ENCODE data around the gene IFI6. TPM values are rescaled to one million over a fixed set of nuclear protein-coding genes. Genes with fewer than 3 reads are reported as not detected.
A peak's percentile ranks its signal among the peaks of the same experiment; 100 is the strongest.
"Not testable (repeated sequence)": the region's sequence is repeated elsewhere in the genome, so short reads cannot be mapped to it uniquely, and the experiment has no call there.

IFI6 gene
- total RNA-seq, 4 donors from 2014 or later = 1.2 to 28.1 (median 14.2) TPM

GRCh38 chr1:27704958-27705357, 33.0 kb upstream of the IFI6 start:
- intact Hi-C loops (cut with DNase I; ENCODE audit: low total_unique reads) (no loop called here), in situ Hi-C loops (cut with MboI; ENCODE audit: low pct_ligation_motif_present in 1 of 4, low pct_unique_long_range_greater_than_20kb in 1 of 4, low sequenced_read_pairs in 3 of 4) (no loop called here)
- H3K27ac ChIP-seq = no peak overlapping the region
- H3K4me3 ChIP-seq = no peak overlapping the region
- no peaks in the 10 kb centered on the region for H3K27me3 ChIP-seq
- no peaks in the 10 kb centered on the region for H3K36me3 ChIP-seq
- peaks cover 4 to 9% of the 10 kb centered on the region in 2 donors for H3K9me3 ChIP-seq
- TF ChIP-seq POLR2A (IDR thresholded peaks at IDR 0.05) (no peak), EP300 (IDR thresholded peaks at IDR 0.05; ENCODE audit: low read depth) (no peak), POLR2AphosphoS5 (IDR thresholded peaks at IDR 0.05) (no peak), CTCF (IDR thresholded peaks at IDR 0.05) (no peak)
- no peak for DNase-seq
- no peaks in the 10 kb centered on the region for H3K4me1 ChIP-seq
- WGBS, 2 donors (ENCODE audit: low coverage in 1 of 2) = 67 to 82% methylated on average over 1 to 4 of the region's 4 CpGs

DNA sequence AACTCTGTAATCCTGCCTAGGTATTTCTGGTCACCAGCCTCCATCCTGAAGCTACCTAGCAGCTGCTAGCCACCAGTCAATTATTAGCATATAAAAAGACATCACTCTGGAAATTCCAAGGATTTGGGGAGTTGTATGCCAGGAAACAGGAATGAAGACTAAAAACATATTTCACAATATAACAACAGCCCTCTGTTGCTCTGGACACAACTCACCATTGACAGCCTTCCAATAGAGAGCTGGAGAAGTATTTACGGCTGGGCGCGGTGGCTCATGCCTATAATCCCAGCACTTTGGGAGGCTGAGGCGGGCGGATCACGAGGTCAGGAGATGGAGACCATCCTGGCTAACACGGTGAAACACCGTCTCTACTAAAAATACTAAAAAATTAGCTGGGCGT, 24.8 kb upstream of the IFI6 start:
- intact Hi-C loops (cut with DNase I; ENCODE audit: low total_unique reads); H3K27ac ChIP-seq; DNase-seq; H3K9me3 ChIP-seq; H3K36me3 ChIP-seq; H3K27me3 ChIP-seq; H3K4me3 ChIP-seq; in situ Hi-C loops (cut with MboI; ENCODE audit: low pct_ligation_motif_present in 1 of 4, low pct_unique_long_range_greater_than_20kb in 1 of 4, low sequenced_read_pairs in 3 of 4); H3K4me1 ChIP-seq: not testable (repeated sequence)
- 34 to 48% methylated on average over 9 of the region's 9 CpGs for WGBS, 2 donors (ENCODE audit: low coverage in 1 of 2)

DNA sequence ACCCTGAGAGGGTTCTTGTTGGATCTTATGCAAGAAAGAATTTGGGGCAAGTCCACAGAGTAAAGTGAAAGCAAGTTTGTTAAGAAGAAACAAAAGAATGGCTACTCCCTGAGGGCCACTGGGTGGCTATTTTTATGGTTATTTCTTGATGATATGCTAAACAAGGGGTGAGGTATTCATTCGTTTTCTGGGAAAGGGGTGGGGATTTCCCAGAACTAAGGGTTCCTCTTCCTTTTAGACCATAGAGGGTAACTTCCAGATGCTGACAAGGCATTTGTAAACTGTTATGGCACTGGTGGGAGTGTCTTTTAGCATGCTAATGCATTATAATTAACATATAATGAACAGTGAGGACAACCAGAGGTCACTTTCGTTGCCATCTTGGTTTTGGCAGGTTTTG, 18.2 kb upstream of the IFI6 start:
- H3K27me3 ChIP-seq = no peaks in the 10 kb centered on the region
- intact Hi-C loops (cut with DNase I; ENCODE audit: low total_unique reads) (no loop called here), in situ Hi-C loops (cut with MboI; ENCODE audit: low pct_ligation_motif_present in 1 of 4, low pct_unique_long_range_greater_than_20kb in 1 of 4, low sequenced_read_pairs in 3 of 4) (no loop called here)
- H3K36me3 ChIP-seq = no peaks in the 10 kb centered on the region
- no peak for TF ChIP-seq EP300 (IDR thresholded peaks at IDR 0.05; ENCODE audit: low read depth)
- no peak for TF ChIP-seq POLR2A (IDR thresholded peaks at IDR 0.05)
- TF ChIP-seq POLR2AphosphoS5 (IDR thresholded peaks at IDR 0.05) = no peak
- TF ChIP-seq CTCF (IDR thresholded peaks at IDR 0.05) = no peak
- H3K9me3 ChIP-seq = no peaks in the 10 kb centered on the region
- no peaks in the 10 kb centered on the region for H3K4me1 ChIP-seq
- H3K27ac ChIP-seq = no peak overlapping the region
- WGBS, 2 donors (ENCODE audit: low coverage in 1 of 2) = 44 to 58% methylated on average over 1 to 2 of the region's 2 CpGs
- no peak for DNase-seq
- no peak overlapping the region for H3K4me3 ChIP-seq

- no peaks in the 10 kb centered on the region for H3K9me3 ChIP-seq
- no peak for DNase-seq
- H3K27me3 ChIP-seq = no peaks in the 10 kb centered on the region
- no peak overlapping the region for H3K4me3 ChIP-seq
- TF ChIP-seq CTCF (IDR thresholded peaks at IDR 0.05) = no peak
- no peak for TF ChIP-seq POLR2AphosphoS5 (IDR thresholded peaks at IDR 0.05)
- intact Hi-C loops (cut with DNase I; ENCODE audit: low total_unique reads) (no loop called here), in situ Hi-C loops (cut with MboI; ENCODE audit: low pct_ligation_motif_present in 1 of 4, low pct_unique_long_range_greater_than_20kb in 1 of 4, low sequenced_read_pairs in 3 of 4) (no loop called here)
- no peaks in the 10 kb centered on the region for H3K4me1 ChIP-seq
- WGBS, 2 donors (ENCODE audit: low coverage in 1 of 2) = 54 to 62% methylated on average over 4 of the region's 4 CpGs
- peak overlapping the region in 1 of 4 donors; percentile 12 for H3K27ac ChIP-seq
- no peaks in the 10 kb centered on the region for H3K36me3 ChIP-seq
These were observed 17.6 kb upstream of the IFI6 start for GRCh38 chr1:27689423-27690173.

DNA sequence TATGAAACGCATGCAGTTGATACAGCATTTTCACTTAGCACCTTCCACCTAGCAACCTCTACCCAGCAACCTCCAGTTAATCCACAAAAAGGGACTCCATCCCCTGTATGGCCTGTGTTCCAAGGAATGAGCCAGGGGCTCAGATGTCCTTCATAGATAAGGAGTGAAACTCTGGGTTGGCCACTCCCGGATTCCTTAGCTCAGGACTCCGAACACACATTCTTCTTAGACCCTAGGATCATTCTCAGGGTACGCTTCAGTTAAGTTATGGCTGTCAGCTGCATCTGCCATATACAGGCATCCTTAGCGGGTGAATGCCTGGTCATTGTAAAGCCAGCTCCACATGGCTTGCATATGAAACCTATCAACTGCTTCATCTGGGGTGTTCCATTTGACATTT, 15.9 kb upstream of the IFI6 start:
- Histone ChIP-seq H3K36me3 (no peaks in the 10 kb centered on the region), H3K27ac (no peak overlapping the region), H3K4me3 (no peak overlapping the region), H3K4me1 (no peaks in the 10 kb centered on the region), H3K27me3 (no peaks in the 10 kb centered on the region), H3K9me3 (no peaks in the 10 kb centered on the region)
- DNase-seq = no peak
- in situ Hi-C loops (cut with MboI; ENCODE audit: low pct_ligation_motif_present in 1 of 4, low pct_unique_long_range_greater_than_20kb in 1 of 4, low sequenced_read_pairs in 3 of 4) (no loop called here), intact Hi-C loops (cut with DNase I; ENCODE audit: low total_unique reads) (no loop called here)
- no peak for TF ChIP-seq POLR2A (IDR thresholded peaks at IDR 0.05)
- TF ChIP-seq EP300 (IDR thresholded peaks at IDR 0.05; ENCODE audit: low read depth) = no peak
- no peak for TF ChIP-seq CTCF (IDR thresholded peaks at IDR 0.05)
- TF ChIP-seq POLR2AphosphoS5 (IDR thresholded peaks at IDR 0.05) = no peak
- 94% methylated on average over 5 of the region's 5 CpGs; no CpG with 5 or more reads in 1 of the 2 donors for WGBS, 2 donors (ENCODE audit: low coverage in 1 of 2)
